Measurements from ENCODE around the gene GLS. TPM values are rescaled to one million over a fixed set of nuclear protein-coding genes. Genes with fewer than 3 reads are reported as not detected.
A peak's percentile ranks its signal among the peaks of the same experiment; 100 is the strongest.

The GLS gene
- total and polyA plus RNA-seq, 9 of the 15 experiments (the other 6 are each of a cell fraction or from before 2014, with no cell fraction given): 13.7 to 77.5 (median 48.2) TPM

DNA sequence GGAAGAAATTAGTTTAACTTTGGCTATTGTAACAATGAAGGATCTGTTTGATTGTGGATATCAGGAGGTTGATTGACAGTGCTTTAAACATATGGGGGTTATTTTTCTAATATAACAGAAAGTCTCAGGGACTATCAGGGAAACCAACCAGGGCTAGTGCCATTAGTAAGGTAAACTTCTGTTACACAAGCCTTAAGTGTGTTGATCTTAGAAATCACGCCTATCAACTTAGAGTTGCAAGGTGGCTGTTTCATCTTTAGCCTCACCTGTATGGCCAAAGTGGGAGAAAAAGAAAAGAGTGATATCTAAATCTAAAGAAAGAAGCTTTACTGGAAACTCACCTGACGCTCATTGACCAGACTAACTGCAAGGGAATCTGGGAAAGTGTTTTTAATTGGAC is 62.1 kb downstream of the GLS start:
- Histone ChIP-seq H3K9me1 (ENCODE audit: control insufficient read depth, insufficient read depth, low read length) (no peaks in the 10 kb centered on the region), H3K9ac (ENCODE audit: insufficient read depth in 1 of 2, low read depth in 2 of 2, low read length in 2 of 2) (no peak overlapping the region), H3K9me3 (replicated peaks; ENCODE audit: control insufficient read depth, insufficient read depth, low read depth, low read length) (no peaks in the 10 kb centered on the region), H3K79me2 (ENCODE audit: control insufficient read depth, insufficient read depth, low read length) (no peaks in the 10 kb centered on the region), H3K27ac (ENCODE audit: extremely low read depth, low read depth, low read length) (no peak overlapping the region), H4K20me1 (replicated peaks; ENCODE audit: control insufficient read depth, insufficient read depth, low read length) (no peaks in the 10 kb centered on the region), H3K4me3 (no peak overlapping the region), H3K4me2 (ENCODE audit: insufficient read depth, low read length) (no peak overlapping the region), H3K27me3 (ENCODE audit: control insufficient read depth in 2 of 2, insufficient read depth in 2 of 2, low read length in 2 of 2) (no peaks in the 10 kb centered on the region), H3K36me3 (ENCODE audit: control insufficient read depth, insufficient read depth, low read length) (no peaks in the 10 kb centered on the region), H3K4me1 (replicated peaks in 1 of 2; ENCODE audit: control insufficient read depth in 2 of 2, insufficient read depth in 2 of 2, low read length in 2 of 2) (peaks cover 0 to 9% of the 10 kb centered on the region in 2 experiments; a peak in 1 of 5 replicates), H2AFZ (ENCODE audit: low read depth, low read length) (no peak overlapping the region)
- in situ Hi-C loops (cut with MboI) (no loop called here), intact Hi-C loops (cut with micrococcal nuclease) (loop anchor here (10.0 kb wide), 1 partner anchor 98 kb away; no protein-coding TSS in a partner anchor)
- ATAC-seq (no peak; the same call in 1 of the 3 replicates), FAIRE-seq (no peak), DNase-seq (ENCODE audit: extremely low read depth in 1 of 4, low spot score in 3 of 4) (no peak)
- POLR2A ChIA-PET: interaction anchor here (0.7 kb wide), 1 partner anchor 61 kb away, joined by 3 read pairs; no protein-coding TSS in a partner anchor
- TF ChIP-seq POLR2G (IDR thresholded peaks at IDR 0.05; ENCODE audit: low read depth, low read length): 0 out of 2 replicates have a peak, but pooled peaks have one; percentile 2
- TF ChIP-seq, protein P1, sequence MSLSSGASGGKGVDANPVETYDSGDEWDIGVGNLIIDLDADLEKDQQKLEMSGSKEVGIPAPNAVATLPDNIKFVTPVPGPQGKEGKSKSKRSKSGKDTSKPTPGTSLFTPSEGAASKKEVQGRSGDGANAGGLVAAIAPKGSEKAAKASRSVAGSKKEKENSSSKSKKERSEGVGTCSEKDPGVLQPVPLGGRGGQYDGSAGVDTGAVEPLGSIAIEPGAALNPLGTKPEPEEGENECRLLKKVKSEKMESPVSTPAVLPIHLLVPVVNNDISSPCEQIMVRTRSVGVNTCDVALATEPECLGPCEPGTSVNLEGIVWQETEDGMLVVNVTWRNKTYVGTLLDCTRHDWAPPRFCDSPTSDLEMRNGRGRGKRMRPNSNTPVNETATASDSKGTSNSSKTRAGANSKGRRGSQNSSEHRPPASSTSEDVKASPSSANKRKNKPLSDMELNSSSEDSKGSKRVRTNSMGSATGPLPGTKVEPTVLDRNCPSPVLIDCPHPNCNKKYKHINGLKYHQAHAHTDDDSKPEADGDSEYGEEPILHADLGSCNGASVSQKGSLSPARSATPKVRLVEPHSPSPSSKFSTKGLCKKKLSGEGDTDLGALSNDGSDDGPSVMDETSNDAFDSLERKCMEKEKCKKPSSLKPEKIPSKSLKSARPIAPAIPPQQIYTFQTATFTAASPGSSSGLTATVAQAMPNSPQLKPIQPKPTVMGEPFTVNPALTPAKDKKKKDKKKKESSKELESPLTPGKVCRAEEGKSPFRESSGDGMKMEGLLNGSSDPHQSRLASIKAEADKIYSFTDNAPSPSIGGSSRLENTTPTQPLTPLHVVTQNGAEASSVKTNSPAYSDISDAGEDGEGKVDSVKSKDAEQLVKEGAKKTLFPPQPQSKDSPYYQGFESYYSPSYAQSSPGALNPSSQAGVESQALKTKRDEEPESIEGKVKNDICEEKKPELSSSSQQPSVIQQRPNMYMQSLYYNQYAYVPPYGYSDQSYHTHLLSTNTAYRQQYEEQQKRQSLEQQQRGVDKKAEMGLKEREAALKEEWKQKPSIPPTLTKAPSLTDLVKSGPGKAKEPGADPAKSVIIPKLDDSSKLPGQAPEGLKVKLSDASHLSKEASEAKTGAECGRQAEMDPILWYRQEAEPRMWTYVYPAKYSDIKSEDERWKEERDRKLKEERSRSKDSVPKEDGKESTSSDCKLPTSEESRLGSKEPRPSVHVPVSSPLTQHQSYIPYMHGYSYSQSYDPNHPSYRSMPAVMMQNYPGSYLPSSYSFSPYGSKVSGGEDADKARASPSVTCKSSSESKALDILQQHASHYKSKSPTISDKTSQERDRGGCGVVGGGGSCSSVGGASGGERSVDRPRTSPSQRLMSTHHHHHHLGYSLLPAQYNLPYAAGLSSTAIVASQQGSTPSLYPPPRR (CRISPR knock-in tag; IDR thresholded peaks at IDR 0.05; ENCODE audit: borderline replicate concordance): no peak
- TF ChIP-seq ZNF23 (CRISPR knock-in tag; IDR thresholded peaks at IDR 0.05): no peak
- no TSS peak for BruUV-seq (replicated peaks)
- WGBS (ENCODE audit: insufficient coverage, low coverage, missing lambda C conversion rate): 77% methylated on average over 2 of the region's 2 CpGs
- CTCF ChIA-PET (ENCODE audit: low intra/inter-chr PET ratio): no interaction called here

All from K562 (cell line).